Tracheal epithelial cell (primary cell): ENCODE data around the gene CSNK1E. TPM values are rescaled to one million over a fixed set of nuclear protein-coding genes. Genes with fewer than 3 reads are reported as not detected.

Experiments used
- total RNA-seq: library from RNA; depleted of rRNA; stranded (reverse); fragments of >200 nt; gene quantifications from 2 replicates; pipeline ENCODE4 v1.2.1, GENCODE V29; 2014

Gene CSNK1E
- total RNA-seq: 153 and 194 TPM in 2 replicates

GRCh38 chr22:38317122-38317994, at the start of gene CSNK1E:
Gene CSNK1E (minus strand): TSS chr22:38317433. CDS start chr22:38314157, 3,276 bp downstream.

GRCh38 chr22:38272373-38273134, 44.7 kb downstream of the CSNK1E start, which contains the start of gene TMEM184B:
Gene TMEM184B (minus strand): TSS chr22:38273010. CDS start chr22:38247961, 25,049 bp downstream.

Other genes with a start within 250 kb of the CSNK1E start
- gene SLC16A8, start 233.2 kb downstream of the CSNK1E start, total RNA-seq: 0.24 and 1.5 TPM in 2 replicates
- gene BAIAP2L2, start 206.7 kb downstream of the CSNK1E start, total RNA-seq: 0.21 and 0.48 TPM in 2 replicates
- gene PLA2G6, start 135.6 kb downstream of the CSNK1E start, total RNA-seq: 5.1 and 8.1 TPM in 2 replicates
- 14.7 and 65.5 TPM in 2 replicates for gene MAFF, start 115.4 kb downstream of the CSNK1E start, total RNA-seq
- 13.6 and 28.7 TPM in 2 replicates for gene TMEM184B, start 44.4 kb downstream of the CSNK1E start, total RNA-seq
- gene KCNJ4, start 137.8 kb upstream of the CSNK1E start, total RNA-seq: not detected in 2 replicates
- gene KDELR3, start 150.7 kb upstream of the CSNK1E start, total RNA-seq: 3.2 and 25.3 TPM in 2 replicates
- gene DDX17, start 188.9 kb upstream of the CSNK1E start, total RNA-seq: 416 and 435 TPM in 2 replicates